ENCODE measurements around the gene PRDX3.
"Not testable (repeated sequence)": the region's sequence is repeated elsewhere in the genome, so short reads cannot be mapped to it uniquely, and the experiment has no call there.

The PRDX3 gene

DNA sequence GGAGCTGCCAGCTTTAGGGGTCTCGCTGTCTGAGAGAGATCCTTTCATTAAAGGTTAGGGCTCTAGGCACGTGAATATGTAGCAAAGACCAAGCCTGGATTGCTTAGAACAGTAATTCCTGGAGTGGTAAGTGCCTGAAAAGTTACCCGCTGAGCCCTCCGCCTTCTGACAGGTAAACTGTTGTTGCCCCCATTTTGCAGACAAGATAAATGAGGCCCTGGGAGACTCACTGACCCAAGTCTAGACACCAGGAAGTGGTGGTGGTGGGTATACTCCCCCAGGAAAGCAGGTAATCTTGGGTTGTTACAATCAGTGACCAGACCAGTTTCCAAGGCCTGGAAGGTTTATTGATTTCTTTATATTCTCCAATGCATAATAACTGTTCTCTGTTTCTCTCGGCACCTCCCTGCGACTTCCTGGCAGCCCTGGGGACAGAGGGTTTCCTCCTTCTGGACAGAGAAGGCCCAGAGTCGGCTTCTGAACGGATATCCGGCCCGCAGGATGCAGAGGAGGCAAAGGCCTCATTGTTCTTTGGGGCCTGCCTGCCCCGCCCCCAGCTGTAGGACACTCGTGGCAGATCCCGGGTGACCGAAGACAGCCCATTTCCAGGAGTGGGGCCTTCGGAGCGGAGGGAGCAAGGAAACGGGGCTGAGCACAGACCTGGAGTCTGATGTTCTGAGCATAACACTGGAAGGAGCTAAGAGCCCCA lies 27.4 kb upstream of the PRDX3 start:
- DNase-seq = peak; percentile 67

GRCh38 chr10:119203006-119203405 lies 24.4 kb upstream of the PRDX3 start:
- DNase-seq = no peak

DNA sequence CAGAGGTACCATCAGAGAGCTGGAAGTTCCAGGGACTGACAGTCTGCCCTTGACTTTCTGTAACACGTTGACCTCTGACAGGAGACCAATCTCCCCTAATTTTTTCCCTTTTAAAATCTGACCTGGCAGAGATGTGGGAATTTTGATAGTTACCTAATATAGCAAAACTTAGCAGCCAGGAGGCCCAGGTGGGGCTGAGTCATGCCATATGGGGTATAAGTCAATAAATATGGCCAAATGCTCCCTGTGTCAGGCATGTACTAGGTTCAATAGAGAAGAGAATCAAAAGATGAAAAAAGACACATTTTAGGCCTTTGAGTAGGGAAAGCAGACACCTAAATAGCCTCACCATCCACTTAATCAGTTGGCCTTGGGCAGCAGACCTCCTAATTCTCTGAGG lies 22.6 kb upstream of the PRDX3 start:
- DNase-seq = no peak

- no peak for DNase-seq
These were observed 20.8 kb upstream of the PRDX3 start for GRCh38 chr10:119199231-119199992.

DNA sequence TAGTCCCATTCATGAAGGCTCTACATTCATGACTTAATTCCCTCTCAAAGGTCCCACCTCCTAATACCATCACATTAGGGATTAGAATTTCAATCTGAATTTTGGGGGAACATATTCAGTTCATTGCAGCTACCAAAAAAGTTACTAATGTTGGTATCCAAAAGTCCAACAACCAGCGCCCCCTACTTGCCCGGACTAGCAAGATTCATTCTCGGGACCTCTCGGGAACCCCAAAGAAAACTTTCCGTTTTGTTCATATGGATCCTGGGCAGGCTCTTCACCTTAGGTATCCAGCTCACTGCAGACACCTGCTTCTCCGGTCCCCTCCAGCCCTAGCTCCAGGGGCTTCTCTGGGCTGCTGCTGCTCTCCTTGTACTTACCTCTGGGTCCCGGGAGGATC lies 19.8 kb upstream of the PRDX3 start:
- no peak for DNase-seq

DNA sequence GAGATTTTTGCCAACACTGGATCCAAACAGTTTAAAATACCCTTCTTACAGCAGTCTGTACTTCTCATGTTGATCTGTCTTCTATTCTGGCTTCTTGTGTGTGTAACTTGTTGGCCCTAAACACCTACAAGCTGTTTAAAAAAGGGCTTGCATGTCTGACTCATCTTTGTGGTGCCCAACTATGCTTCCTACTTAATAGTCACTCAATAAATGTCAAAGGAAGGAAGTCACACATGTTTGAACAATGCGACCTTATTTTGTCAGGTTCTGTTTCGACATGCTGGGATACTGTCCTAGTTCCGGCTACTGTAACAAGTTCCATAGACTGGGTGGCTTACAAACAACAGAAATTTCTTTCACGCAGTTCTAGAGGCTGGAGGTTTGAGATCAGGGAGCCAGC lies 19.3 kb upstream of the PRDX3 start:
- no peak for DNase-seq

DNA sequence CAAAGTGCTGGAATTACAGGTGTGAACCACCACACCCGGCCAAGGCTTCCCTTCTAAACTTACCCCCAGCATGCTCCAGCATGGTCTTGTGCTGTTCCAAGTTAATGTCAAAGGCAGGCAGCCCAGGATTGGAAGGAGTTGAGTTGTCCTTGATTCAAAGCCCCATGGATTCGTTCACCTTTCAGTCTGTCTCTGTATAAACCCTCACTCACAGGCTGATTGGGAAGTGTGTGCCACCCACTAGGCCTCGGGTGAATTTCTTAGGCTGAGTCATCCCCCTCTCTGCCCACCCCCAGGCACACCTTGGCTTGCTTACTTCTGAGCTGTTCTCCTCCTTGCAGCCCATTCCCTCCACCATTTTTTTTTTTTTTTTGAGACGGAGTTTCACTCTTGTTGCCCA lies 13.3 kb upstream of the PRDX3 start:
- DNase-seq = no peak

GRCh38 chr10:119190954-119191785 lies 12.6 kb upstream of the PRDX3 start:
- no peak for DNase-seq

DNA sequence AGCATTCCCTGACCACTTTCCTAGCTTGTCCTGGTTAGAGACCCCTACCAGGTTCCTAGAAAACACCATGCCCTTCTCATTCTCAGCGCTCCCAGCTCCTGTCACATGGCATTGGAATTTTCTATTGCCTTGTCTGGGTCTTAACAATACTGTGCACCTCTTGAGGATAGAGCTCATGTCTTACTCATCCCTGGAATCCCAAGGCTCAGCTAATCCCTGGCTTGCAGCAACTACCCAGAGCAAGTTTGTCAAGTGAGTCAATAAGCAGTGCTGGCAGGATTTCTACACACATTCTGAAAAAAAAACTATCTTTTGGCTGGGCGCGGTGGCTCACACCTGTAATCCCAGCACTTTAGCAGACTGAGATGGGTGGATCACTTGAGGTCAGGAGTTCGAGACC lies 11.7 kb upstream of the PRDX3 start:
- DNase-seq = no peak

GRCh38 chr10:119189811-119190282 lies 11.2 kb upstream of the PRDX3 start:
- DNase-seq = no peak

- no peak for DNase-seq
These were observed 5.2 kb upstream of the PRDX3 start for GRCh38 chr10:119183664-119184412.

GRCh38 chr10:119180850-119181400 lies 2.3 kb upstream of the PRDX3 start:
- DNase-seq = not testable (repeated sequence)

DNA sequence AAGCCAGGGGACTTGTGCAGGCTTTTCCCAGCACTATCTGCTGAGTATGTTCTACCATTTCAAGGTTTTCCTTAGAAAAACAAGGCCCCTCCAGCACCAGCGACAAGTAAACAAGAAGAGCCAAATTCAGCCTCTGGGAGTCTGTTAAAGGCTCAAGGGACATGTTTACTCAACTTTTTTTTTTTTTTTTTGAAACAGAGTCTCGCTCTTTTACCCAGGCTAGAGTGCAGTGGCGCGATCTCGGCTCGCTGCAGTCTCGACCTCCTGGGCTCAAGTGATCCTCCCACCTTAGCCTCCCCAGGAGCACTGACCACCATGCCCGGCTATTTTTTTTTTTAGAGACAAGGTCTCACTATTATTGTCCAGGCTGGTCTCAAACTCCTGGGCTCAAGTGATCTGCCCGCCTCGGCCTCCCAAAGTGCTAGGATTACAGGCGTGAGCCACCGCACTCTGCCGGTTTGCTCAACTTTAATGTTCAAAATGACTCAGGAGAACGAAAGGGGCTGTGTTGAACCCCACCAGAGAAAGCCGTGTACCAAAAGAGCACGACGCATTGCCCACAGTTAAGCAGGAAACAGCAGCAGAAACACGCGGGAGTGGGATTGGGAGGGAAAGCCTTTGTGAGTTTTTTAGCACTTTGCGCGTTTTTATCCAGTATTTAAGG lies 772 bp downstream of the PRDX3 start:
- peak; percentile 44 for DNase-seq

- DNase-seq = no peak
These were observed 2.4 kb downstream of the PRDX3 start for GRCh38 chr10:119176166-119176565.

GRCh38 chr10:119174109-119174508 lies 4.5 kb downstream of the PRDX3 start:
- no peak for DNase-seq

GRCh38 chr10:119167041-119167440 lies 11.6 kb downstream of the PRDX3 start:
- DNase-seq = no peak

GRCh38 chr10:119166564-119166963 lies 12.0 kb downstream of the PRDX3 start:
- DNase-seq = no peak

- no peak for DNase-seq
These were observed 12.5 kb downstream of the PRDX3 start for GRCh38 chr10:119166118-119166500.

DNA sequence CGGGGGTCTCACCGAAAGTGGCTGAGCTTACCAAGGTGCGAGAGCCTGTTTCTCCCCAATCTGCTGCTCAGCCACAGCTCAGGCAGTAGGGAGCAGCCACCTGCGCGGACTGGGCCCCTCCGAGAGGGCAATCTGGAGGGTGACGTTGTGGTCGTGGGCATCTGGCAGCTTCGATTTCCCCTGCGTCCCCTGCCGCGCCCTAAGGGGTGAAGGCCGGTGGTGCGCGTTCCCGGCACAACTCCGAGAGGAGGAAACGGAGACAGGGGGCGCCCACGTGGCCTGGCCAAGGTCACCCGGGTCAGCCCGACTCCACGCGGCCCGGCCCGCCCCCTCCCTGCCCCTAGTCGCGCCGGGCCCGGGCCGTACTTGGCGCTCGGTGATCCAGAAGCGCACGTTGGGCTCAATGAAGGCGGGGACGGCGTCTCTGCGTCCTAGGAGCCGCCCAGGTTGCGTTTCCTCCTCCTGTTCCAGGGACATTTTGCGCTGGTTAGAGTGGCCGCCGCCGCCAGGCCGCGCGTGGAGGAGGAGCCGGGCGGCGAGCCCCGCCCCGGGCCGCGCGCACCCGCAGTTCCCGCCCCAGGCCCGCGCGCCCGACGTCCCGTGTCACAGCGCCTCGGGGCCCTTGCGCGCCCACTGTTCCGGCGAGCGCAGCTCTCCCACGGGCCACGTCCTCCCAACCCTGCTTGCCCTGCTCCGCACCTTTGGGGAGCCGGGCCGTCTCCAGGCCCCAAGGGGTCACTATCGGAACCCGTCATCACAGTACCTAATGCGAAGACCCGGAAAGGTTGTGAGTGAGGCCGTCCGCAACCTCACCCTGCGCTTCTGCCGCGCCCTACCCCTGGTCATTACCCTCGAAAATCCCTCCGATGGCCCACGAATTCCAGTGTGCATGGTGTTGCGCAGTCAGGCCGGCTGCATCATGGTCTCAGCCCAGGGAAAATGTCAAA lies 13.2 kb downstream of the PRDX3 start, which contains the start of gene SFXN4:
SFXN4 (minus strand) TSS at position 544 of the 947 bp plus-strand sequence; CDS start at position 477, 67 bp downstream.
- peak; percentile 85 for DNase-seq

GRCh38 chr10:119162452-119163092 lies 16.0 kb downstream of the PRDX3 start:
- DNase-seq = no peak

Data from activated CD4-positive, CD25-positive, alpha-beta regulatory T cell treated with anti-CD3 and anti-CD28 coated beads, Interleukin-2, amount 50 U/mL, for 72 hours (primary cell).